SU-DHL-6 (cell line): ENCODE measurements around the gene MT1A.

Experiments used
- H2AFZ ChIP-seq: fragments of 200-600 bp; sonication (generic); 2 replicates; pipeline ENCODE4 v1.6.1; 2014; ENCODE audit warnings: low read depth, mild to moderate bottlenecking, moderate library complexity, mixed read lengths, antibody characterized with exemption, low read length; ENCODE audit not compliant: severe bottlenecking
- H3F3A ChIP-seq: fragments of 200-600 bp; shearing (Covaris generic); 2 replicates; pipeline ENCODE4 v1.6.0; 2016; ENCODE audit warnings: antibody characterized with exemption, mild to moderate bottlenecking; ENCODE audit not compliant: insufficient read depth
- H3K27ac ChIP-seq: fragments of 200-600 bp; sonication (generic); 2 replicates; pipeline ENCODE4 v1.5.1; 2016; ENCODE audit warnings: low read depth, mild to moderate bottlenecking, low read length, moderate library complexity, mixed read lengths
- H3K27me3 ChIP-seq: fragments of 200-600 bp; sonication (generic), shearing (Covaris generic); 2 replicates; pipeline ENCODE4 v1.6.0; 2014; ENCODE audit warnings: mild to moderate bottlenecking, low read length
- H3K36me3 ChIP-seq: fragments of 200-600 bp; sonication (generic); 2 replicates; pipeline ENCODE4 v1.6.1; 2014; ENCODE audit warnings: mild to moderate bottlenecking, low read length, mixed read lengths
- H3K4me2 ChIP-seq: fragments of 300-600, 200-600 bp; shearing (Covaris generic), sonication (generic); 2 replicates; pipeline ENCODE4 v1.6.0; 2014; ENCODE audit warnings: low read length, low read depth, mild to moderate bottlenecking; ENCODE audit not compliant: poor library complexity, severe bottlenecking
- H3K4me3 ChIP-seq: fragments of 200-600 bp; sonication (generic); 2 replicates; pipeline ENCODE4 v1.5.1; 2014; ENCODE audit warnings: antibody characterized with exemption, low read length, mild to moderate bottlenecking, mixed read lengths; ENCODE audit not compliant: insufficient read depth, poor library complexity, severe bottlenecking
- H3K79me2 ChIP-seq: fragments of 200-600 bp; sonication (generic); 2 replicates; pipeline ENCODE4 v1.6.1; 2014; ENCODE audit warnings: mild to moderate bottlenecking, low read length, moderate library complexity; ENCODE audit not compliant: insufficient read depth
- H3K9ac ChIP-seq: fragments of 200-600 bp; sonication (generic); 2 replicates; pipeline ENCODE4 v1.7.0; 2014; ENCODE audit warnings: mild to moderate bottlenecking, low read length
- H3K9me2 ChIP-seq: fragments of 200-600 bp; sonication (generic); replicated peaks from 2 replicates; pipeline ENCODE4 v1.6.1; 2014; ENCODE audit warnings: low read length; ENCODE audit not compliant: insufficient read depth
- H3K9me3 ChIP-seq: fragments of 200-600 bp; sonication (generic); 2 replicates; pipeline ENCODE4 v1.6.1; 2014; ENCODE audit warnings: low read length, mixed read lengths; ENCODE audit not compliant: insufficient read depth
- H4K20me1 ChIP-seq: fragments of 200-600 bp; sonication (generic); 2 replicates; pipeline ENCODE4 v1.6.1; 2014; ENCODE audit warnings: low read depth, mild to moderate bottlenecking, antibody characterized with exemption, low read length, moderate library complexity, mixed read lengths
- CTCF ChIP-seq: fragments of 200-600 bp; sonication (generic); IDR thresholded peaks from one replicate; pipeline ENCODE4 v1.5.1; 2017; ENCODE audit warnings: antibody characterized with exemption, mild to moderate bottlenecking, low read length, moderate library complexity; ENCODE audit not compliant: insufficient read depth, poor library complexity, severe bottlenecking
- EZH2phosphoT487 ChIP-seq: fragments of 200-600 bp; sonication (generic), shearing (Covaris generic); conservative IDR thresholded peaks from 2 replicates; pipeline ENCODE4 v1.6.1; 2018; ENCODE audit warnings: mild to moderate bottlenecking, antibody characterized with exemption, low read length, moderate library complexity, mixed read lengths

The MT1A gene

GRCh38 chr16:56684256-56684925, 45.9 kb downstream of the MT1A start:
- H3K9me3 ChIP-seq, result no peaks in the 10 kb centered on the region
- no peaks in the 10 kb centered on the region for H3F3A ChIP-seq
- H3K4me3 ChIP-seq, result no peak overlapping the region
- no peak for TF ChIP-seq CTCF
- TF ChIP-seq EZH2phosphoT487, result no peak
- no peaks in the 10 kb centered on the region for H4K20me1 ChIP-seq
- H3K36me3 ChIP-seq, result no peaks in the 10 kb centered on the region
- H3K27me3 ChIP-seq, result no peaks in the 10 kb centered on the region
- no peaks in the 10 kb centered on the region for H3K9me2 ChIP-seq
- no peak overlapping the region for H3K9ac ChIP-seq
- H3K79me2 ChIP-seq, result no peaks in the 10 kb centered on the region
- H3K27ac ChIP-seq, result no peak overlapping the region
- H3K4me2 ChIP-seq, result no peak overlapping the region
- H2AFZ ChIP-seq, result no peak overlapping the region

- Histone ChIP-seq H3K4me2 (no peak overlapping the region), H3K27me3 (no peaks in the 10 kb centered on the region), H3K79me2 (no peaks in the 10 kb centered on the region), H3K27ac (no peak overlapping the region), H2AFZ (no peak overlapping the region), H3K9me2 (no peaks in the 10 kb centered on the region), H3K9me3 (no peaks in the 10 kb centered on the region), H3K36me3 (no peaks in the 10 kb centered on the region), H3K9ac (no peak overlapping the region), H4K20me1 (no peaks in the 10 kb centered on the region), H3F3A (no peaks in the 10 kb centered on the region), H3K4me3 (no peak overlapping the region)
- no peak for TF ChIP-seq CTCF
- no peak for TF ChIP-seq EZH2phosphoT487
Observed at GRCh38 chr16:56684926-56685590, 46.6 kb downstream of the MT1A start.

- TF ChIP-seq EZH2phosphoT487, result no peak
- no peak for TF ChIP-seq CTCF
- Histone ChIP-seq H3K36me3 (no peaks in the 10 kb centered on the region), H3K27me3 (no peaks in the 10 kb centered on the region), H3K9me2 (no peaks in the 10 kb centered on the region), H3F3A (no peaks in the 10 kb centered on the region), H3K9me3 (no peaks in the 10 kb centered on the region), H3K79me2 (no peaks in the 10 kb centered on the region), H2AFZ (no peak overlapping the region), H4K20me1 (no peaks in the 10 kb centered on the region), H3K9ac (no peak overlapping the region), H3K4me2 (no peak overlapping the region), H3K27ac (no peak overlapping the region), H3K4me3 (no peak overlapping the region)
Observed at GRCh38 chr16:56686758-56687157, 48.3 kb downstream of the MT1A start.
